CD4-positive, alpha-beta memory T cell (primary cell): ENCODE measurements around the gene SPATA16. TPM values are rescaled to one million over a fixed set of nuclear protein-coding genes. Genes with fewer than 3 reads are reported as not detected.

Experiments
- CTCF ChIA-PET: fragments of 350-600 bp; sonication (Branson Sonifier 250); formaldehyde crosslinking; loops from one replicate; lab custom pipeline; 2021; ENCODE audit warnings: inconsistent platforms; ENCODE audit not compliant: partially characterized antibody; lab: Charles Lee
- POLR2A ChIA-PET: fragments of 350-600 bp; sonication (Branson Sonifier 250); formaldehyde crosslinking; loops from one replicate; lab custom pipeline; 2021; ENCODE audit not compliant: partially characterized antibody; lab: Charles Lee
- DNase-seq, 5 donors: peaks; one replicate each; pipeline versions ENCODE4 v3.0.0 to v3.0.0-alpha.2; 2020 to 2022; ENCODE audit warnings: mixed read lengths in 1 of 5
- H3K27ac ChIP-seq: one replicate; pipeline ENCODE4 v1.7.0; 2013; ENCODE audit warnings: low read depth, low read length
- H3K27me3 ChIP-seq: 2 replicates; pipeline ENCODE4 v1.7.0; 2013; ENCODE audit warnings: mild to moderate bottlenecking, low read length, moderate library complexity; ENCODE audit not compliant: insufficient read depth
- H3K36me3 ChIP-seq: 2 replicates; pipeline ENCODE4 v1.7.0; 2013; ENCODE audit warnings: mild to moderate bottlenecking, low read length, moderate library complexity; ENCODE audit not compliant: insufficient read depth
- H3K4me1 ChIP-seq: 2 replicates; pipeline ENCODE4 v1.7.0; 2013; ENCODE audit warnings: mild to moderate bottlenecking, low read length, moderate library complexity; ENCODE audit not compliant: insufficient read depth
- H3K4me3 ChIP-seq, 2 donors: one replicate each; pipeline ENCODE4 v1.7.0; 2013; ENCODE audit warnings: low read length in 2 of 2, mild to moderate bottlenecking in 1 of 2
- H3K9me3 ChIP-seq, 2 donors: one replicate each; pipeline ENCODE4 v1.7.0; 2013; ENCODE audit warnings: low read length in 2 of 2, control low read depth in 1 of 2; ENCODE audit not compliant: control insufficient read depth in 1 of 2
- H3K27ac Mint-ChIP-seq, 7 donors: one replicate each; pipeline ENCODE4 v1.8.0; 2020 to 2021; ENCODE audit warnings: mixed read lengths in 7 of 7, mild to moderate bottlenecking in 6 of 7, inconsistent platforms in 3 of 7, moderate library complexity in 3 of 7
- H3K27me3 Mint-ChIP-seq, 2 donors: one replicate each; pipeline ENCODE4 v1.8.0; 2020 to 2021; ENCODE audit warnings: mixed read lengths in 2 of 2
- H3K36me3 Mint-ChIP-seq, 2 donors: one replicate each; pipeline ENCODE4 v1.8.0; 2020 to 2021; ENCODE audit warnings: mixed read lengths in 2 of 2, inconsistent platforms in 1 of 2, mild to moderate bottlenecking in 1 of 2
- H3K4me1 Mint-ChIP-seq, 4 donors: one replicate each; pipeline ENCODE4 v1.8.0; 2020 to 2021; ENCODE audit warnings: mixed read lengths in 4 of 4, mild to moderate bottlenecking in 1 of 4
- H3K4me3 Mint-ChIP-seq, 8 donors: one replicate each; pipeline ENCODE4 v1.8.0; 2020 to 2021; ENCODE audit warnings: mixed read lengths in 8 of 8, mild to moderate bottlenecking in 7 of 8, moderate library complexity in 6 of 8, inconsistent platforms in 3 of 8
- H3K9me3 Mint-ChIP-seq, 8 donors: one replicate each; pipeline ENCODE4 v1.8.0; 2020 to 2021; ENCODE audit warnings: mixed read lengths in 8 of 8, mild to moderate bottlenecking in 5 of 8, inconsistent platforms in 3 of 8, moderate library complexity in 1 of 8
- intact Hi-C: fragments of 100-400 bp; cut with micrococcal nuclease; formaldehyde crosslinking; loops from one replicate; pipeline ENCODE4 v1.15.1; 2023
- polyA plus RNA-seq, 2 donors: library from polyadenylated mRNA; unstranded; fragments of 300-500 nt; fragmentation: Illumina TruSeq; gene quantifications; one replicate each; pipeline ENCODE4 v1.2.3, GENCODE V29; 2021
- total RNA-seq, 2 experiments: library from RNA; stranded (reverse); gene quantifications; one replicate each; pipeline ENCODE4 v1.2.3, GENCODE V29; 2021

Gene SPATA16
- total and polyA plus RNA-seq, 4 experiments from 2014 or later: not detected

GRCh38 chr3:173135059-173135458 is 6.0 kb downstream of the SPATA16 start:
- H3K27ac Mint-ChIP-seq: no peak overlapping the region
- intact Hi-C loops: no loop called here
- peaks cover 0 to 4% (median 0%) of the 10 kb centered on the region in 8 donors for H3K9me3 Mint-ChIP-seq
- CTCF ChIA-PET: no interaction called here
- POLR2A ChIA-PET: no interaction called here
- no peaks in the 10 kb centered on the region for H3K4me1 Mint-ChIP-seq
- no peak for DNase-seq
- Histone ChIP-seq H3K9me3 (no peaks in the 10 kb centered on the region), H3K27me3 (no peaks in the 10 kb centered on the region), H3K36me3 (no peaks in the 10 kb centered on the region), H3K27ac (no peak overlapping the region), H3K4me3 (no peak overlapping the region), H3K4me1 (no peaks in the 10 kb centered on the region)
- H3K36me3 Mint-ChIP-seq: no peaks in the 10 kb centered on the region
- no peaks in the 10 kb centered on the region for H3K27me3 Mint-ChIP-seq
- H3K4me3 Mint-ChIP-seq: no peak overlapping the region

DNA sequence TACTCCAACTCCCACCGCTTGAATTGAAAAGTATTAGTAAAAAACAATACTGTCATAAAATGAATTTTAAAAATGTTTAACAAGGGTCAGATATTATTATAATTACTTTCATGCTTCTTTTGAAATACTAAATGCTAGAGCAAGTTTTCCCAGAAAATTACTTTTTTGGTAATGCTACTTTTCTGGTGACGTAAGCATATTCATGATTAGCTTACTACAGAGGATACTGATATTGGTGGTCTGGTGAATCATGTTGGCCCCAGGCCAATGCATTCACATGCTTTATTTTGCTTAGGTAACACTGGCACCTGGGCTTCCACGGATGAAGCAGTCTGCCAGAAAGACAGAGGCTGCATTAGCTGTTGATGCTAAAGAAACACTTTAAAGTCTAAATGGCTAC is 12.4 kb downstream of the SPATA16 start:
- Histone ChIP-seq H3K4me1 (no peaks in the 10 kb centered on the region), H3K27me3 (no peaks in the 10 kb centered on the region), H3K36me3 (no peaks in the 10 kb centered on the region), H3K9me3 (no peaks in the 10 kb centered on the region), H3K4me3 (no peak overlapping the region), H3K27ac (no peak overlapping the region)
- no peak overlapping the region for H3K4me3 Mint-ChIP-seq
- peaks cover 0 to 9% (median 0%) of the 10 kb centered on the region in 8 donors for H3K9me3 Mint-ChIP-seq
- no peak for DNase-seq
- CTCF ChIA-PET: no interaction called here
- intact Hi-C loops: no loop called here
- H3K27ac Mint-ChIP-seq: no peak overlapping the region
- no peaks in the 10 kb centered on the region for H3K4me1 Mint-ChIP-seq
- POLR2A ChIA-PET: no interaction called here
- no peaks in the 10 kb centered on the region for H3K27me3 Mint-ChIP-seq
- no peaks in the 10 kb centered on the region for H3K36me3 Mint-ChIP-seq

- Mint-ChIP-seq H3K27ac (no peak overlapping the region), H3K27me3 (peaks cover 2% of the 10 kb centered on the region in 2 donors), H3K36me3 (no peaks in the 10 kb centered on the region), H3K4me1 (no peaks in the 10 kb centered on the region), H3K4me3 (no peak overlapping the region), H3K9me3 (peaks cover 0 to 6% (median 3%) of the 10 kb centered on the region in 8 donors)
- Histone ChIP-seq H3K27me3 (no peaks in the 10 kb centered on the region), H3K4me3 (no peak overlapping the region), H3K36me3 (no peaks in the 10 kb centered on the region), H3K27ac (no peak overlapping the region), H3K4me1 (no peaks in the 10 kb centered on the region), H3K9me3 (no peaks in the 10 kb centered on the region)
- CTCF ChIA-PET: no interaction called here
- intact Hi-C loops: no loop called here
- POLR2A ChIA-PET: no interaction called here
- DNase-seq: no peak
Measured at GRCh38 chr3:173111321-173111720, 29.7 kb downstream of the SPATA16 start.

- H3K4me1 ChIP-seq: no peaks in the 10 kb centered on the region
- H3K4me3 ChIP-seq: no peak overlapping the region
- no peaks in the 10 kb centered on the region for H3K27me3 ChIP-seq
- H3K27ac Mint-ChIP-seq: no peak overlapping the region
- no peaks in the 10 kb centered on the region for H3K36me3 ChIP-seq
- no peak overlapping the region for H3K4me3 Mint-ChIP-seq
- peaks cover 2% of the 10 kb centered on the region in 2 donors for H3K27me3 Mint-ChIP-seq
- H3K36me3 Mint-ChIP-seq: no peaks in the 10 kb centered on the region
- DNase-seq: no peak
- CTCF ChIA-PET: no interaction called here
- intact Hi-C loops: no loop called here
- POLR2A ChIA-PET: no interaction called here
- H3K4me1 Mint-ChIP-seq: no peaks in the 10 kb centered on the region
- H3K27ac ChIP-seq: no peak overlapping the region
- peaks cover under 1 to 10% (median 6%) of the 10 kb centered on the region in 8 donors for H3K9me3 Mint-ChIP-seq
- H3K9me3 ChIP-seq: no peaks in the 10 kb centered on the region
Measured at GRCh38 chr3:173109143-173109542, 31.9 kb downstream of the SPATA16 start.

DNA sequence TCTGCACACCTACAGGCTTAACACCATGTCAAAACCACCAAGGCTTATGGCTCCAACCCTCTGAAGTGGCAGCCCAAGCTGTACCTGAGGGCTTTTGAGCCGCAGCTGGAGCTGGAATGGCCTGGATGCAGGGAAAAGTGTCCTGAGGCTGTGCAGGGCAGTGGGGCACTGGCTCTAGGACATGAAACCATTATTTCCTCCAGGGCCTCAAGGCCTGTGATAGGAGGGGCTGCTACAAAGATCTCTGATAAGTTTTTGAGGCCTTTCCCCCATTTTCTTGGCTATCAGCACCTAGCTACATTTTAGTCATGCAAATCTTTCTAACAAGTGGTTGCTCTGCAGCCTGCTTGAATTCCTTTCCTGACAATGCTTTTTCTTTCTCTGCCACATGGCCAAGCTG is 37.6 kb downstream of the SPATA16 start:
- CTCF ChIA-PET: no interaction called here
- H3K4me1 ChIP-seq: no peaks in the 10 kb centered on the region
- no peak for DNase-seq
- H3K36me3 Mint-ChIP-seq: no peaks in the 10 kb centered on the region
- H3K27me3 ChIP-seq: no peaks in the 10 kb centered on the region
- H3K4me3 ChIP-seq: no peak overlapping the region
- peaks cover 6 to 22% (median 13%) of the 10 kb centered on the region in 8 donors for H3K9me3 Mint-ChIP-seq
- H3K27ac ChIP-seq: no peak overlapping the region
- H3K36me3 ChIP-seq: no peaks in the 10 kb centered on the region
- H3K4me3 Mint-ChIP-seq: no peak overlapping the region
- intact Hi-C loops: no loop called here
- peaks cover 0 to 2% of the 10 kb centered on the region in 2 donors for H3K27me3 Mint-ChIP-seq
- POLR2A ChIA-PET: no interaction called here
- H3K9me3 ChIP-seq: no peaks in the 10 kb centered on the region
- no peak overlapping the region for H3K27ac Mint-ChIP-seq
- H3K4me1 Mint-ChIP-seq: no peaks in the 10 kb centered on the region

DNA sequence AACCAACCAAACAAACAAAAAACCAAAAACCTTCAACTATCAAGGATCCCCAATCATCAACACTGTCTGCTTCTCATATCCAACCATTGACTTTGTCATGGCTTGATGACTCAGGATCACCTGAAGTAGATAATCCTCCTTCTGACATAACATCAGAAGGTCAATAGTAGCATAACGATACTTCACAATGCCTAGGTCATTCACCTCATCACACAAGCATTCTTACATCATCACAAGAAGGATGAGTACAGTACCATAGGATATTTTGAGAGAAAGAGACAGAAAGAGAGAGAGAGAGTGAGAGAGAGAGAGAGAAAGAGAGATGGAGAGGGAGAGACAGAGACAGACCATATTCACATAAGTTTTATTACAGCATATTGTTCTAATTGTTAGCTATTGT is 42.1 kb downstream of the SPATA16 start:
- no peak overlapping the region for H3K27ac ChIP-seq
- CTCF ChIA-PET: no interaction called here
- H3K4me3 ChIP-seq: no peak overlapping the region
- no peaks in the 10 kb centered on the region for H3K4me1 Mint-ChIP-seq
- H3K4me3 Mint-ChIP-seq: no peak overlapping the region
- no peaks in the 10 kb centered on the region for H3K4me1 ChIP-seq
- H3K36me3 ChIP-seq: no peaks in the 10 kb centered on the region
- H3K27ac Mint-ChIP-seq: no peak overlapping the region
- H3K27me3 Mint-ChIP-seq: no peaks in the 10 kb centered on the region
- peaks cover 3 to 11% (median 8%) of the 10 kb centered on the region in 8 donors for H3K9me3 Mint-ChIP-seq
- no peaks in the 10 kb centered on the region for H3K27me3 ChIP-seq
- DNase-seq: no peak
- POLR2A ChIA-PET: no interaction called here
- no peaks in the 10 kb centered on the region for H3K9me3 ChIP-seq
- intact Hi-C loops: no loop called here
- H3K36me3 Mint-ChIP-seq: no peaks in the 10 kb centered on the region

- H3K27me3 Mint-ChIP-seq: no peaks in the 10 kb centered on the region
- H3K4me3 Mint-ChIP-seq: no peak overlapping the region
- ChIA-PET POLR2A (no interaction called here), CTCF (no interaction called here)
- H3K4me1 Mint-ChIP-seq: no peaks in the 10 kb centered on the region
- Histone ChIP-seq H3K4me3 (no peak overlapping the region), H3K4me1 (no peaks in the 10 kb centered on the region), H3K27me3 (no peaks in the 10 kb centered on the region), H3K27ac (no peak overlapping the region), H3K9me3 (no peaks in the 10 kb centered on the region), H3K36me3 (no peaks in the 10 kb centered on the region)
- H3K36me3 Mint-ChIP-seq: no peaks in the 10 kb centered on the region
- no peak for DNase-seq
- peaks cover 0 to 9% (median 4%) of the 10 kb centered on the region in 8 donors for H3K9me3 Mint-ChIP-seq
- intact Hi-C loops: no loop called here
- H3K27ac Mint-ChIP-seq: no peak overlapping the region
Measured at GRCh38 chr3:173096994-173097785, 43.8 kb downstream of the SPATA16 start.
